HG03378 (cell line): ENCODE data around the gene EIF3I.
"Not testable (repeated sequence)": the region's sequence is repeated elsewhere in the genome, so short reads cannot be mapped to it uniquely, and the experiment has no call there.

Experiments used
- ATAC-seq: cut with Tn5 transposase; IDR thresholded peaks from one replicate; pipeline ENCODE4 v1.9.1; 2021; ENCODE audit warnings: mild to moderate bottlenecking, moderate library complexity; ENCODE audit not compliant: unreplicated experiment

Gene EIF3I

GRCh38 chr1:32231843-32232432 lies 9.7 kb downstream of the EIF3I start:
- no peak for ATAC-seq

DNA sequence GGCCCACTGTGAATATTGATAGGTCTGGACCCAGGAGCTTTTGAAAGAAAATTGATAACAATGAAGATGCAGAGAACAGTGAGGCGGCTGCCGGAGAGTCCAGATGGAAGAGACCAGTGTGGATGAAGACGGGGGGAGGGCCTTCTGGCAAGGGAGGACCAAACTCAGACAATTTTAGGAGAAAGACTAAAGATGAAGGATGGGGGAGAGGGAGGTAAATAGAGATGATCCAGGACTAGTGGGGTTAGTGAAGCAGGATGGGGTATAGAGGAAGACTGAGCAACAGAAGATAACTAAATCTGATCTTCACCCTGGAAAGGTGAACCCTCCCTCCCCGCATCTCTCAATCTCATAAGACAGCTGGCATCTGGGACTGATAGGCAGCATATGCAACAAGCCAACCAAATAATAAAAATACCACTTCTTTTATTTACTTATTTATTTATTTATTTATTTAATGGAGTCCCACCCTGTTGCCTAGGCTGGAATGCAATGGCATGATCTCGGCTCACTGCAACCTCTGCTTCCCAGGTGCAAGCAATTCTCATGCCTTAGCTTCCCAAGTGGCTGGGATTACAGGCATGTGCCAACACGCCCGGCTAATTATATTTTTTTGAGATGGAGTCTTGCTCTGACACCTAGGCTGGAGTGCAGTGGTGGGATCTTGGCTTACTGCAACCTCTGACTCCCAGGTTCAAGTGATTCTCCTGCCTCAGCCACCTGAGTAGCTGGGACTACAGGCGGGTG lies 10.5 kb downstream of the EIF3I start:
- no peak for ATAC-seq

DNA sequence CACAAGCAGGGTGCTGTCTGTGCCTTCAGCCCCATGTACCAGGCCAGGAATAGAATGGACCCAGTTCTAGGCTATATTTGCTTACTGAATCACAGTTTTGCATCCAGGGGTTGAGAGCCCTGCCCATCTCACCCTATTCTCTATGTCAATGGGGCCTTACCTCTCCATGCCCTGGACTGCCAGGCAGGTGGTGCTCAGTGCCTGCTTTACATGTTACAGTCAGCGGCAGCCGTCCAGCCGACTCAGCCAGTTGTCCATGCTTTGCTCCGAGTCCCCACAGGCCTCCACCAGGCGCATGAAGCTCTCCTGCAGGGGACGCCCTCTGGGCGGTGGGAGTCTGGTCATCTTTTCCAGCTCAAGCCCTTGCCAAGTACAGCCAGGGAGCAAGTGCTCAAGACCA lies 12.6 kb downstream of the EIF3I start:
- no peak for ATAC-seq

DNA sequence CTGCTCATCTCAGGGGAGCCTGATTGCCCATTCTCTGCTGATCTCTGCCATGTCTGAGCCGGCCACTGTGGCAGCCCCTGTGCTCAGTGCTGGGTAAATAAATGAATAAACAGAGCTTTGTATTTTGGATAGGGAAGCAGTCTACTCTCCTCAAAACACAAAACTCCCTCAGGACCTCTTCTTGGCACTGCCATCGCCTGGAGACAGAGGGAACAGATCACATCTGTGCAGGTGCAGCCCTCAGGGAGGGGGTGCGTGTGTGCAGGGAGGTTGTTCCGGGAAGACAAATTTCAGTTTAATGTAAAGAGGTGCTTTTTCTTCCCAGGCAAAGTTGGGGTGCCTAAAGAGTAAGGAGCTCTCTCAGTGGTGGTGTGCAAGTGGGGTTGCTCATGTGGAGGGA lies 17.1 kb downstream of the EIF3I start:
- ATAC-seq: no peak

GRCh38 chr1:32239790-32240139 lies 17.6 kb downstream of the EIF3I start:
- no peak for ATAC-seq

DNA sequence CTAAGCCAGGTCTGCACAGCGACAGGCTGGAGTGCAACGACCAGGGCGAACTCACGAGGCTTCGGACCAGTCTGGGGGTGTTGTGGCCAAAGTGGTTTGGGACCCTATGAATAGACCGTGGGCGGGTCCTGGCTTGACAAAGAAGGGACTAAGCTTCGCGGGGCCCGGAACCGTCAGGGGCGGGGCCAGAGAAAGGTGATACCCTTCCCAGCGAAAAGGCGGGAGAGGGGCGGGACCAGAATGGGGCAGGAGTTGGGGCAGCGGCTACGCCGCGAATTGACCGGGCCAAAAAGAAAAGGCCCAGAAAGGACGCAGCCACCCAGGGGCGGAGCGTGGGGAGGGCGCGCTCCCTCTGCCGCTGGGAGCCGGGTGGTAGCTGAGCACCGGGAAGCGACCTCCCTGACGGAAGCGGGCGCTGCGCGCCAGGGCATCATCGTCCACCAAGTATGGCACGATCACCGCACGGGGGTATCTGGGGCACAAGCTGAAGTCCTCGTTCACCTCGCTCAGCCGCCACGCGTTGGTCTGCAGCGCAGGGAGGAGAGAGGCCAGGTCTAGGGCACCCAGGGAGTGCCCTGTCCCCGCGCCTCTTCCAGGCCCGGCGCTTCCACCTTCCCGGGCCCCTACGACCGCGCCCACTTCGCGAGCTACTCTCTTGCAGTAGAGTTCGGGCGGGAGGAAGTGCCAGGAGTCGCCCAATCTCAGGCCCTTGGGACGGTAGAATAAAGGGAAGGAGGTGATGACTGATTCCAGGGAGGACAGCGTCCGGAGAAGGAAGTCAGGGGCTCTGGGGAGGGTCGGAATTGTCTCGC lies 18.1 kb downstream of the EIF3I start:
- ATAC-seq: no peak

DNA sequence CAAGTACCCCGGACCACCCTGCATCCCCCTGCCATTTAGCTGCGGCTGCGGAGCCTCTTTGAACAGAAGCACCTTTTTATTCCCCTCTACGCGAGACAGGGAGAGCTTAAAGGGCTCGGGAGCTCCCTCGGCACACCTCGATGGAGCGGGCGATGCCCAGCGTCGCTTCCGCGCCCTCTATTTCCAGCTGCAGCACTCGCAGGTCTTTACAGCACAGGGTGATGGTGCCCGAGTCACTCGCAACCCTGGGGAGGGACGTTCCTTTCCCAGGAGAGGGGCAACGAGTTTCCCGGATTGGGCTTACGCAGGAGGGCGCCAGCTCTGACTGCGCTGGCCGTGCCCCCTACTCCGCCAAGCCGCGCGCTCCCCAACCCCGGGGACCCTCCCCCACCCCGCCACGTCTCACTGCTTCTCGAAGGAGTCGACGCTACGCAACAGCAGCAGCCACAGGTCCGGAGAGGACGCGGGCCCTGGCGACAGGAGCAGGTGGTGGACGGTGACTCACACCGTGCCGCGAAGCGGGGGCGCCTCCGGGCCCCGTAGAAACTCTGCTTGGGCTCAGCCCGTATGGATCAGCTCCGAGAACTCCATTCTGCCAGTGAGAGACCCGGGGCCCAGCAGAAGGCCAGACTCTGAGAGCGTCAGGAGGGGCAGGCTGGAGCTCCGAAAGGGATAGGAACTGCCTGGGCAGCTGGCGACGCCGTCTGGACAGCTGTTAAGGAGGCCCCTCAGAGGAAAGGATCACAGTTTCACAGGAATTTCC lies 19.0 kb downstream of the EIF3I start:
- no peak for ATAC-seq

DNA sequence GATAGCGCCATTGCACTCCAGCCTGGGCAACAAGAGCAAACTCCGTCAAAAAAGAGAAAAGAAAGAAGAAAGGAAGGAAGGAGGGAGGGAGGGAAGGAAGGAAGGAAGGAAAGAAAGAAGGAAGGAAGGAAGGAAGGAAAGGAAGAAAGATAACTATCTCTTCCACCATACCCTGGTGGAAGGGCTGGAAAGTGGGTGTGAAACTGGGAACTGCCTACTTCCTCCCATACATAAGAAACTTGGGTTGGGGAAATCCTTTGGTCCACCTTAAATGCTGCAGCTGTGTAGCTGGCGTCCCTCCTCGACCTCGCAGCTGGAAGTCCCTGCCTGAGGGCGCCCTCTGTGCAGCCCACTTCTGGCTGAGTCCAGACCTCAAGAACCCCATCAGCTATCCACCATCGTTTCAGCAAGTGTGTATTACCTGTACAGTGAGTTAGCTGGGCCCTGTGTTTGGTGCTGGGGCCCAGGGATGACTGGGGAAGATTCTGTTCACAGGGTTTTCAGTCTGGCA lies 20.2 kb downstream of the EIF3I start:
- no peak for ATAC-seq

GRCh38 chr1:32246888-32247273 lies 24.7 kb downstream of the EIF3I start, which contains the start of gene FAM167B:
TSS of gene FAM167B (plus strand) at chr1:32247222. CDS start at chr1:32247422, 200 bp downstream.
- ATAC-seq: no peak

- ATAC-seq: no peak
These were observed 25.2 kb downstream of the EIF3I start for GRCh38 chr1:32247452-32247851.

DNA sequence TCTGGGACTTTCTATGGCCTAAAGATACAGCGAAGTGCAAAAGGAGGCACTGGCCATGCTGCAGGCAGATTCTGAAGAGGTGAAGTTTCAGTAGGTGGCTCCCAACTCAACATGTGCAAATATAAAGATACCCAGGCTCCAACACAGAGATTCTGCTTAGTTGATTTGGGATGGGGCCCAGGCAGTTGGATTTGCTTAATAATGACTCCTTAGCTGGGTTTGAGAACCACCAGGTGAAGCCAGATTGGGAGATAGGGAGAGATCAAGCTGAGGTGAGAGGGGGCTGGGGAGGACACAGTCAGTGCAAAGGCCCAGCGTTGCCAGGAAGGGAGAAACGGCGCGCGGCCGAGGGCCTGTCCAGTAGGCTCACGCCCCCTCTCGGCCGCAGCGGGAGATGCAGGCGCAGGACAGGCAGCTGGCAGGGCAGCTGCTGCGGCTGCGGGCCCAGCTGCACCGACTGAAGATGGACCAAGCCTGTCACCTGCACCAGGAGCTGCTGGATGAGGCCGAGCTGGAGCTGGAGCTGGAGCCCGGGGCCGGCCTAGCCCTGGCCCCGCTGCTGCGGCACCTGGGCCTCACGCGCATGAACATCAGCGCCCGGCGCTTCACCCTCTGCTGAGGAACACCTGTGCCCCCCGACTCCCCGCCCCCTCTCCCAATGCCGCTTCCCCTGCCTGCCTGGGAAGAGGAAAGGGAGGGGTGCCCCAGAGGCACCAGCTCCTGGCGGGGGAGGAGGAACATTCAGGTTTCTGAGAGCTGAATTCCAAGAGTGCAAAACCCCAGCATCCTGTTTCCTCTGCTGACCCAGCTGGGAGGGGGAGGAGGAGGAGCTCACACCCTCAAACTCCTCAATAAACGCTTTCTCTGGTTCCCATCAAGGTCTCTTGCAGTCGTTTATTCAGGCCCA lies 26.0 kb downstream of the EIF3I start:
- ATAC-seq: no peak

- ATAC-seq: peak; percentile 50
These were observed 27.8 kb downstream of the EIF3I start for GRCh38 chr1:32249831-32250525.

DNA sequence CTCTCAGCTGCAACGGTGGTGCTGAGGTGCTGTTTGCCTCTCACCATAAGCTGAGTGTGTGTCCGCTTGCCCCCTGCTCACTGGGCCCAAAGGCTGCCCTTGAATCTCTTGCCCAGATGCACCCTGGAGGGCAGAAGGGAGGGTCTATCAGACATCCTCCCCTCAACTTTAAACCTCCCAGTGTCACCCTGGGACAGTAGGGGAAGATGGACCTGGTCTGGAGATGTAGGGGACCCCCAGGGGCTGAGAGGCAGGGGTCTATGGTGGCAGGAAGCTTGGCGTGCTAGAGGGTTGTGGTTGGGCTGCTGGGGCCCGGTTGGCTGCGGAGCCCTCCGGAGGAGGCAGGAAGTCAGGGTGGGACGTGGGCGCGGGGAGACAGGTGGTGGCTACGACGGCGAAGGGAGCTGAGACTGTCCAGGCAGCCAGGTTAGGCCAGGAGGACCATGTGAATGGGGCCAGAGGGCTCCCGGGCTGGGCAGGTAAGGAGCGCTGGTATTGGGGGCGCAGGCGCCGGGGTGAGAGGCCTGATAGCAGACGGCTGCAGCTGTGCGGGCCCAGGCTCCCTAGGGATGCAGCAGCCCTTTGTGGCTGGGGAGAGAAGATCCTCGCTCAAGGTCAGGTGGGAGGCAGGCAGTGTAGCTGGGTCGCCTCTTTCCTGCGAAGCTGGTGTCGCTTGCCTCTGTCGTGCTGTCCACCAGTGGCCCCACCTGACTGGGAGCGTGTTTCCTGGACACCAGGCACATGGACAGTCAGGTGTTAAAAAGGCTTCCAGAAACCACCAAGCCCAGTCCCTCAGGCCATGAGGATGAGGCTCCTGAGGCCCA lies 28.9 kb downstream of the EIF3I start, which contains the start of gene LCK:
LCK (plus strand) TSS at position 373 of the 824 bp plus-strand sequence. CDS start 23,065 bp downstream, outside the sequence.
- ATAC-seq: no peak

DNA sequence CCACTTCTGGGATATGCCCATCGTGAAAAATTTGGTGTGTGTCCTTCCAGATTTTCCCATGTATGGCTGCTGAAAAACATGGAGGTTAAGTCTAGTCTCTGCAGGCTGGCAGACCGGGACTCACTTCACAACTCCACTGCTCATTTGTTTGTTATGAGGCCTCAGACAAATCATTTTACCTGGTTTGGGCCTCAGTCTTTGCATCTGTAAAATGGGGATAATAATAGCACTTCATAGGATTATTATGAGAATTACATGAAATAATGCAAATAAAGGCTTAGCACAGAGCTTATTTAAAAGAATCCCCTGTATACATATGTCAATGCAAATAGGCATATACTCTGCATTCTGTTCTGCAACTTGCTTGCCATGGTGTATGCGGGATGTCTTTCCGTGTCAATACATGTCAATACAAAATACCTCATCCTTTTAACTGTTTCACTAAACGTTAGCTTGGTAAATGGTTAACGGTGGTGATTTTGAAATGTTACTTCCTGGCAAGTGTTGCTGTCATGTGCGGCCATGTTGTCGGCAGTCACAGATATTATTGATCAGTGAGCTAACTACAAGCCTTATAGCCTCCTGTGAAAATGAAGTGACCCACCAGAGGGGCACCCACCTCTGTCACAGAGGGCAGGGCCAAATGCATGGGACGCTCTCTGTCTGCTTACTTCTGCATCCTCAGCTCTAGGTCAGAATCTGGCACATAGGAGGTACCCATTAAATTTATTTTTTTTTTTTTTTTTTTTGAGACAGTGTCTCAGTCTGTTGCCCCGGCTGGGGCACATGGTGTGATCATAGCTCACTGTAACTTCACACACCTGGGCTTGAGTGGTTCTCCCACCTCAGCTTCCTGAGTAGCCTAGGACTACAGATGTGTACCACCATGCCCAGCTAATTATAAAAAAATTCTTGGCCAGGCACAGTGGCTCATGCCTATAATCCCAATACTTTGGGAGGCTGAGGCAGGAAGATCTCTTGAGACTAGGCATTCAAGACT lies 33.2 kb downstream of the EIF3I start:
- ATAC-seq: no peak

DNA sequence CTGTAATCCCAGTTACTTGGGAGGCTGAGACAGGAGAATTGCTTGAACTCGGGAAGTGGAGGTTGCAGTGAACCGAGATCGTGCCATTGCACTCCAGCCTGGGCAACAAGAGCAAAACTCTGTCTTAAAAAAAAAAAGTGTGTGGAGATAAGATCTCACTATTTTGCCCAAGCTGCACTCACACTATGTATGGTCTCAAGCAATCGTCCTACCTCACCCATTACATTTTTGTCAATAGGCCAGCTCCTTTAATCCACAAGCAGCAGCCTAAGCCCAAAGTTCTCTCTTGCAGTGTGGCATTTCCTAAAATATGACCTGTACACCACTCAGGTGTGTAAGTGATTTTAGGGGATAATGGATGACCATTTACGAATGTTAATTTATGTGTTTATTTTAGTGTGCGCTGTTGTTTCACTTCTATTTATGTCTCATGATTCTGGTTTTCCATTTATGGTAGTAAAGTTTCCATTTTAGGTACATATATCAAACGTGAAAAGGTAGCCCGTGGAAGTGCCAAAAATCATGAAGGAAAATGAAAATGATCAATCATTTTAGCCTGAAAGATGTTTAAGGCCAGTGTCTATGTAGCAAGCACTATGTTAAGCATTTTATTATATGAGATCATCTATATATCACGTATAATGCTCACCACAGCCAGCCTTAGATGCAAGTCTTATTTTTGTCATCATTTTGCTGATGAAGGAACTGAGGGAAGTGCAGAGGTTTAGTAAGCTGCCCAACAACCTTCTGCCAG lies 34.4 kb downstream of the EIF3I start:
- ATAC-seq: no peak

DNA sequence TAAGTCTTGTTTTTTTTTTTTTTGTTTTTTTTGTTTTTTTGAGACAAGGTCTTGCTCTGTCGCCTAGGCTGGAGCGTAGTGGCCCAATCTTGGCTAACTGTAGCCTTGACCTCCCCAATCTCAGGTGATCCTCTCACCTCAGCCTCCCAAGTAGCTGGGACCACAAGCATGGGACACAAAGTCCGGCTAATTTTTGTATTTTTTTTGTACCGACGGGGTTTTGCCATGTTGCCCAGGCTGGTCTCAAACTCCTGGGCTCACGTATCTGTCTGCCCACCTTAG lies 35.0 kb downstream of the EIF3I start:
- ATAC-seq: no peak

DNA sequence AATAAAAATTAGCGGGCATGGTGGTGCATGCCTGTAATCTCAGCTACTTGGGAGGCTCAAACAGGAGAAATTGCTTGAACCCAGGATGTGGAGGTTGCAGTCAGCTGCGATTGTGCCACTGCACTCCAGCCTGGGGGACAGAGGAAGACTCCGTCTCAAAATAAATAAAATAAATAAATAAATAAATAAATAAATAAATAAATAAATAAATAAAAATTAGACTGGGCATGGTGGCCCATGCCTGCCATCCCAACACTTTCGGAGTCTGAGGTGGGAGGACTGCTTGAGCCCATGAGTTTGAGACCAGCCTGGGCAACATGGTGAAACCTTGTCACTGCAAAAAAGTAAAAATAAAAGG lies 41.0 kb downstream of the EIF3I start:
- not testable (repeated sequence) for ATAC-seq
